GM12865 (cell line): ENCODE results near the gene TMC1.
"Not testable (repeated sequence)": the region's sequence is repeated elsewhere in the genome, so short reads cannot be mapped to it uniquely, and the experiment has no call there.

Experiments used
- DNase-seq: peaks from one replicate; pipeline ENCODE4 v3.0.0; 2010; ENCODE audit warnings: low read depth
- H3K4me3 ChIP-seq: 2 replicates; pipeline ENCODE4 v1.5.1; 2011; ENCODE audit warnings: mild to moderate bottlenecking, low read depth, low read length, control low read depth
- CTCF ChIP-seq: IDR thresholded peaks from 2 replicates; pipeline ENCODE4 v1.5.1; 2011; ENCODE audit warnings: low read length, control low read depth, low read depth, inconsistent platforms; ENCODE audit not compliant: insufficient read depth; ENCODE audit errors: missing control alignments

Gene TMC1

GRCh38 chr9:72791436-72791835 lies 270.0 kb downstream of the TMC1 start:
- H3K4me3 ChIP-seq, result no peak overlapping the region
- no peak for DNase-seq
- no peak for TF ChIP-seq CTCF

GRCh38 chr9:72794946-72795345 lies 273.5 kb downstream of the TMC1 start:
- H3K4me3 ChIP-seq, result no peak overlapping the region
- DNase-seq, result no peak
- TF ChIP-seq CTCF, result no peak

DNA sequence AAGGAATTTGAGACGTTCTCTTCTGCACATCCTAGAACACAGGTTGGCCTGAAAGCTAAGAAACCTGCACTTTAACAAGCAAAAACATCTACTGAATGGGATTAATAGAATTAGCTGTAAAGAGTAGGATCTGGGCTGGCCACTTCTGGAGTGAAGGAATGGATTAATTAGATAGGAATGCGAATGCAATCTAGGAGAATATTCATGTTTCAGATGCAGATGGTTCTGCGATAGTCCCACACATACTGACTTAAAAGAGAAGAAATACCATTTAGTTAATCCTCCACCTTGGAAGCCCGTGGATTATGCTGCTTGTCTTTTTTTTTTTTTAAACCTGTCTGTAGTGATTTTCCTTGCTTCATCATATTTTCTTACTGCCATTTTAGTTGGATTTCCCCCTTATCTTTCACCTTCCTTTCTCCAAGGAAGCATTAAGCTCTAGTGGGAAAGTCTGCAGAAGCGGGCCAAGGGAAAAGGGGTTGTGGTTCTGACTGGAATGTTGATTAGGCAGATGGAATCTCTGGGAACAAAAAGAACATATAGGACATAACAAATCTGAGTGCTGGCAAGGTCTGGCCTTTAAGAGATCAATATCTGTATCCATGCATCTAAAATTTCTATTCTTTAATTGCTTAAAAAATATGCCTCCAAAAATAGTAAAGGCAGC lies 279.1 kb downstream of the TMC1 start:
- DNase-seq, result no peak
- no peak for TF ChIP-seq CTCF
- no peak overlapping the region for H3K4me3 ChIP-seq

GRCh38 chr9:72805238-72805637 lies 283.8 kb downstream of the TMC1 start:
- H3K4me3 ChIP-seq, result no peak overlapping the region
- DNase-seq, result no peak
- TF ChIP-seq CTCF, result no peak

DNA sequence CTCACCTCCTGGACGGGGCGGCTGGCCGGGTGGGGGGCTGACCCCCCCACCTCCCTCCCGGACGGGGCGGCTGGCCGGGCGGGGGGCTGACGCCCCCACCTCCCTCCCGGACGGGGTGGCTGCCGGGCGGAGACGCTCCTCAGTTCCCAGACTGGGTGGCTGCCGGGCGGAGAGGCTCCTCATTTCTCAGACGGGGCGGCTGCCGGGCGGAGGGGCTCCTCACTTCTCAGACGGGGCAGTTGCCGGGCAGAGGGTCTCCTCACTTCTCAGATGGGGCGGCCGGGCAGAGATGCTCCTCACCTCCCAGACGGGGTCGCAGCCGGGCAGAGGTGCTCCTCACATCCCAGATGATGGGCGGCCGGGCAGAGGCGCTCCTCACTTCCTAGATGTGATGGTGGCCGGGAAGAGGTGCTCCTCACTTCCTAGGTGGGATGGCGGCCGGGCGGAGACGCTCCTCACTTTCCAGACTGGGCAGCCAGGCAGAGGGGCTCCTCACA lies 285.0 kb downstream of the TMC1 start:
- not testable (repeated sequence) for DNase-seq, H3K4me3 ChIP-seq

- no peak overlapping the region for H3K4me3 ChIP-seq
- TF ChIP-seq CTCF, result peak; percentile 32
- DNase-seq, result peak; percentile 17
Measured at GRCh38 chr9:72807765-72808445, 286.5 kb downstream of the TMC1 start.

DNA sequence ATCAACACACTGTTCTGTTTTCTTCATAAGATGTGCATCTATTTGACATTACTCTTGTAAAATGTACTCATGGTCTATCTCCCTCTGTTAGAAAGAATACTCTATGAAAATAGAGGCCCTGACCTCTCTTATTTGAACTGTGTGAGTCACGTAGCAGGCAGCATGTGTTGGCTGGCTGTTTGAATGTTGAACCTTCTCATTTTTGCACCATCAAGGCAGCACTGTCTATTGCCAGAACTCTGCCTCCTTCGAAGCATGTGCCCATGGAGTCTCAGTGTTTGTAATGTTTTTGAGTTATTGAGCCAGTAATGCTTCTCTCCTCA lies 287.0 kb downstream of the TMC1 start:
- no peak overlapping the region for H3K4me3 ChIP-seq
- DNase-seq, result no peak
- no peak for TF ChIP-seq CTCF
